ENCODE measurements around the gene IQCH. TPM values are rescaled to one million over a fixed set of nuclear protein-coding genes. Genes with fewer than 3 reads are reported as not detected.
A peak's percentile ranks its signal among the peaks of the same experiment; 100 is the strongest.

The IQCH gene
- total RNA-seq, 4 donors from 2014 or later = 9.6 to 13.7 (median 11.8) TPM

DNA sequence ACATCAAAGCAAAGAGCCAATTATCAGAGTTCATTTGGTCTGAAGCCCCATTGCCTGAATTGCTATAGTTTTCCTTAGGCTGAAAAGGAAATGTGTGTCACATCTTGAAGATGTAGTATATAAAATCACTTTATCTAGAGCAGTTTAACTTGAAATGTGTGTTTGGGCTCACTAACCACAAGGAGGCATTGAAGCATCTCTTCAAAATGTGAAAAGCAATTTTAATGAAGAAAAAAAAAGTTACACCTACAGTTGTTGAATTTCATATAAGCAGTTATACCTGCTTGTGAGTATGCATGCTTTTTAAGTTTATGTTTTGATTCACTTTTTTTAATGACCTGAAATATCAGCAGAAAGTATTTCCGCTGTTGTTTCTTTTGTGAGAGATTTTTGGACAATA lies 129.3 kb downstream of the IQCH start:
- WGBS, 2 donors = 94% methylated on average over 1 of the region's 1 CpG
- Histone ChIP-seq H3K4me1 (no peaks in the 10 kb centered on the region), H3K9me3 (no peaks in the 10 kb centered on the region), H3K4me3 (replicated peaks in 1 of 3) (no peak overlapping the region), H3K27ac (no peak overlapping the region), H3K36me3 (no peaks in the 10 kb centered on the region), H3K27me3 (no peaks in the 10 kb centered on the region)
- no peak for DNase-seq
- intact Hi-C loops (cut with DNase I) = no loop called here
- TF ChIP-seq POLR2A (IDR thresholded peaks at IDR 0.05) = no peak
- TF ChIP-seq, protein P1, sequence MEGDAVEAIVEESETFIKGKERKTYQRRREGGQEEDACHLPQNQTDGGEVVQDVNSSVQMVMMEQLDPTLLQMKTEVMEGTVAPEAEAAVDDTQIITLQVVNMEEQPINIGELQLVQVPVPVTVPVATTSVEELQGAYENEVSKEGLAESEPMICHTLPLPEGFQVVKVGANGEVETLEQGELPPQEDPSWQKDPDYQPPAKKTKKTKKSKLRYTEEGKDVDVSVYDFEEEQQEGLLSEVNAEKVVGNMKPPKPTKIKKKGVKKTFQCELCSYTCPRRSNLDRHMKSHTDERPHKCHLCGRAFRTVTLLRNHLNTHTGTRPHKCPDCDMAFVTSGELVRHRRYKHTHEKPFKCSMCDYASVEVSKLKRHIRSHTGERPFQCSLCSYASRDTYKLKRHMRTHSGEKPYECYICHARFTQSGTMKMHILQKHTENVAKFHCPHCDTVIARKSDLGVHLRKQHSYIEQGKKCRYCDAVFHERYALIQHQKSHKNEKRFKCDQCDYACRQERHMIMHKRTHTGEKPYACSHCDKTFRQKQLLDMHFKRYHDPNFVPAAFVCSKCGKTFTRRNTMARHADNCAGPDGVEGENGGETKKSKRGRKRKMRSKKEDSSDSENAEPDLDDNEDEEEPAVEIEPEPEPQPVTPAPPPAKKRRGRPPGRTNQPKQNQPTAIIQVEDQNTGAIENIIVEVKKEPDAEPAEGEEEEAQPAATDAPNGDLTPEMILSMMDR (IDR thresholded peaks at IDR 0.05) = peak in 4 of 6 experiments; percentile 4 to 45 (median 37)

DNA sequence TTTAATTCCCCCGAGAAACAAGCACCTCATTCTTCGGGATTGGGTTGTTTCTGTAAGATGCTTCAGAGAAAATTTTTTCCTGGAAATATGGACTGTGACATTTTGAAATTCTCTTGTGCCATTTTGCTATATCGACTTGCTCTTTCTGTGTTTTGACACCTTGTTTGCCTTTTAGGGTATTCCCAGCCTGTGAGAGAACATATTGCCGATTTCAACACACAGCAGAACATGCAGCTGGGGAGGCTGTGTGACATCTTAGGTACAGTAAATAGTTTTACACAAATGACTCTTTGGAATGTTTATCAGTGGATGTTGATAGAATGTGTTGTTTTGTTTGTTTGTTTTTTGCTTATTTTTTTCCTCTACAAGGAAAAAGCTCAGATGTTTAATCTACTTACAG lies 130.2 kb downstream of the IQCH start:
- no peak overlapping the region for H3K27ac ChIP-seq
- no peak overlapping the region for H3K4me3 ChIP-seq (replicated peaks in 1 of 3)
- DNase-seq = no peak
- H3K4me1 ChIP-seq = no peaks in the 10 kb centered on the region
- H3K36me3 ChIP-seq = no peaks in the 10 kb centered on the region
- no peak for TF ChIP-seq POLR2A (IDR thresholded peaks at IDR 0.05)
- TF ChIP-seq, protein P1 (IDR thresholded peaks at IDR 0.05) = no peak
- no peaks in the 10 kb centered on the region for H3K9me3 ChIP-seq
- 84 to 87% methylated on average over 4 of the region's 4 CpGs for WGBS, 2 donors
- intact Hi-C loops (cut with DNase I) = no loop called here
- no peaks in the 10 kb centered on the region for H3K27me3 ChIP-seq

DNA sequence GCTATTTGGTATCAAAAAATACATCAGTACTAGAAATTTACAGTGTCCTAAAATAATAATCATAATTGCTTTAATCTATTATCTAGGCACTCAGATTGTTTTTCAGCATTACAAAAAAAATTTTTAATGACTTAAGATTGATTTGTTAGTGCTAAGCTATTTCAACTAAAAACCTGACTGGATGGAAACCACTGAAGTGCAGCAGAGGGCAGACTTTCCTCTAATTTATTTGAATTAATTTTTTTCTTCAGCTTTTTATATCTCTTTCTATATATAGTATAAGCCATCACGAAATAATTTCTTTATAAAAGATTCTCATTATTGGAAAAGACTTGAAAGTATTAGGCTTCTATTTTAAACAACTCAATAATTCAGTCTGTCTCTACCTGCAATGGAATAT lies 131.4 kb downstream of the IQCH start:
- H3K27me3 ChIP-seq = no peaks in the 10 kb centered on the region
- TF ChIP-seq, protein P1 (IDR thresholded peaks at IDR 0.05) = peak in 2 of 6 experiments; percentile 20 to 27
- TF ChIP-seq POLR2A (IDR thresholded peaks at IDR 0.05) = no peak
- no peak for DNase-seq

DNA sequence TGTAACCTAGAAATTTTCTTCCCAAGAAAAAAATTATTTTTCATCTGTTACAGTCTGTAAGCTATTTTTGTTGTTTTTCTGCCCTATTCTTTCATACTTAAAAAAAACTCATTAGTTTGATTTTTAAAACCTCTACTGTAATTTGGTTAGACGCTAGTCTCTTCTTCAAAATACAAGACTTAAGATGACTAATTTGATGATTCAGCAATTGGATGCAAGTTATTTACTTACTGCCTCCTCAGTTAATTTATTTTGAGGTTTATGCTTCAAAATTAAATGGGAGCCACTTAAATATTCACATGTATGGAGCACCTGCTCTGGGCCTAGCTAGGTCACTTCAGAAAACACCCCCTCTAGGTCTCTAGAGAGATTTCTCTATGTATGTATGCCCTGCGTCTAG lies 132.4 kb downstream of the IQCH start:
- H3K27ac ChIP-seq = no peak overlapping the region
- TF ChIP-seq POLR2A (IDR thresholded peaks at IDR 0.05) = no peak
- TF ChIP-seq, protein P1 (IDR thresholded peaks at IDR 0.05) = no peak
- H3K36me3 ChIP-seq = no peaks in the 10 kb centered on the region
- H3K9me3 ChIP-seq = no peaks in the 10 kb centered on the region
- no peaks in the 10 kb centered on the region for H3K4me1 ChIP-seq
- intact Hi-C loops (cut with DNase I) = no loop called here
- no peaks in the 10 kb centered on the region for H3K27me3 ChIP-seq
- no peak overlapping the region for H3K4me3 ChIP-seq (replicated peaks in 1 of 3)
- 97 to 99% methylated on average over 2 of the region's 2 CpGs for WGBS, 2 donors
- DNase-seq = no peak

More for the DNA sequence above, 131.4 kb downstream of the IQCH start:
- Histone ChIP-seq H3K9me3 (no peaks in the 10 kb centered on the region), H3K4me1 (no peaks in the 10 kb centered on the region), H3K27ac (no peak overlapping the region), H3K4me3 (replicated peaks in 1 of 3) (no peak overlapping the region), H3K36me3 (no peaks in the 10 kb centered on the region)
- intact Hi-C loops (cut with DNase I) = no loop called here
- 47 to 58% methylated on average over 1 of the region's 1 CpG for WGBS, 2 donors

DNA sequence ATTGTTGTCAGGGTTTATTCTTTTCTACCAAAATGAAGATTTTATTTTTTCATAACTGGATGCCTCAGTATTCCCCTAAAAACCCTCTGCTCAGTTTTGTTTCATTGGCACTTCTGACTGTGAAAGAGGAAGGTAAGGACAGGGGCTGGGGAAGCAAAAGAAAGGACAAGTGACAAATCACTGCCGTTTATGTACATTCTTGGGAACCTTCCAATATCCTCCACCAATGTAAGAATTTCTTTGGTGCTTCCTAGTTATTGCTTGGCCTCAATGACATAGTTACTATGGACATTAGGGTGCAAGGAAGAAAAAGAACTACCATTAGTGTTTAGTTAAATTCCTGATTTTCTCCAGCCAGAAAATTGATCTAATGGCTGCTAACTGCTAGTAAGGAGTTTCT lies 135.4 kb downstream of the IQCH start:
- H3K27me3 ChIP-seq = no peaks in the 10 kb centered on the region
- intact Hi-C loops (cut with DNase I) = no loop called here
- 41 to 61% methylated on average over 1 of the region's 1 CpG for WGBS, 2 donors
- H3K36me3 ChIP-seq = no peaks in the 10 kb centered on the region
- peaks cover 0 to 7% of the 10 kb centered on the region in 2 donors for H3K4me1 ChIP-seq
- H3K27ac ChIP-seq = no peak overlapping the region
- H3K9me3 ChIP-seq = no peaks in the 10 kb centered on the region
- no peak for DNase-seq
- TF ChIP-seq, protein P1 (IDR thresholded peaks at IDR 0.05) = no peak
- TF ChIP-seq POLR2A (IDR thresholded peaks at IDR 0.05) = no peak
- H3K4me3 ChIP-seq (replicated peaks in 1 of 3) = no peak overlapping the region

Data from thyroid gland (tissue), 4 donors.